H9 (cell line): ENCODE measurements around the gene ARL14EP. TPM values are rescaled to one million over a fixed set of nuclear protein-coding genes. Genes with fewer than 3 reads are reported as not detected.

Experiments used
- DNase-seq: peaks from one replicate; pipeline ENCODE4 v3.0.0-alpha.2; 2017
- H2AFZ ChIP-seq: one replicate; pipeline ENCODE4 v1.6.1; 2013; ENCODE audit warnings: mild to moderate bottlenecking, low read length, control low read depth, moderate library complexity
- H2AK5ac ChIP-seq: 2 replicates; pipeline ENCODE4 v1.6.1; 2013; ENCODE audit warnings: low read length, control low read depth, mixed read lengths; ENCODE audit not compliant: insufficient read length
- H2BK120ac ChIP-seq: one replicate; pipeline ENCODE4 v1.6.1; 2013; ENCODE audit warnings: low read depth, mild to moderate bottlenecking, low read length, control low read depth, inconsistent platforms; ENCODE audit not compliant: poor library complexity, severe bottlenecking
- H2BK12ac ChIP-seq: 2 replicates; pipeline ENCODE4 v1.6.1; 2013; ENCODE audit warnings: low read length, control low read depth, mixed read lengths, low read depth; ENCODE audit not compliant: insufficient read length
- H2BK15ac ChIP-seq: 2 replicates; pipeline ENCODE4 v1.6.1; 2013; ENCODE audit warnings: low read depth, low read length, control low read depth
- H2BK20ac ChIP-seq: one replicate; pipeline ENCODE4 v1.6.1; 2013; ENCODE audit warnings: low read depth, mild to moderate bottlenecking, low read length, control low read depth, inconsistent platforms; ENCODE audit not compliant: poor library complexity, severe bottlenecking
- H2BK5ac ChIP-seq: 2 replicates; pipeline ENCODE4 v1.6.1; 2013; ENCODE audit warnings: low read length, control low read depth, mixed read lengths; ENCODE audit not compliant: insufficient read length
- H3K14ac ChIP-seq: 2 replicates; pipeline ENCODE4 v1.6.1; 2013; ENCODE audit warnings: low read length, control low read depth; ENCODE audit not compliant: insufficient read depth
- H3K18ac ChIP-seq: 2 replicates; pipeline ENCODE4 v1.6.1; 2013; ENCODE audit warnings: low read depth, mild to moderate bottlenecking, mixed read lengths, low read length, control low read depth; ENCODE audit not compliant: insufficient read length
- H3K23ac ChIP-seq: 2 replicates; pipeline ENCODE4 v1.6.1; 2013; ENCODE audit warnings: low read length, control low read depth, mixed read lengths, low read depth; ENCODE audit not compliant: insufficient read length
- H3K23me2 ChIP-seq: 2 replicates; pipeline ENCODE4 v1.6.1; 2013; ENCODE audit warnings: low read depth, mild to moderate bottlenecking, mixed read lengths, low read length, control low read depth; ENCODE audit not compliant: insufficient read length, poor library complexity, severe bottlenecking
- H3K27ac ChIP-seq: 2 replicates; pipeline ENCODE4 v1.5.1; 2013; ENCODE audit warnings: low read length, control low read depth, mixed read lengths, low read depth; ENCODE audit not compliant: insufficient read length
- H3K27me3 ChIP-seq: 2 replicates; pipeline ENCODE4 v1.6.1; 2013; ENCODE audit warnings: low read length, control low read depth, inconsistent platforms; ENCODE audit not compliant: insufficient read depth
- H3K4ac ChIP-seq: 2 replicates; pipeline ENCODE4 v1.6.1; 2013; ENCODE audit warnings: low read depth, mild to moderate bottlenecking, control low read depth, inconsistent platforms, low read length, moderate library complexity
- H3K4me1 ChIP-seq: 2 replicates; pipeline ENCODE4 v1.6.1; 2013; ENCODE audit warnings: low read length, control low read depth, inconsistent platforms; ENCODE audit not compliant: insufficient read depth
- H3K4me2 ChIP-seq: 2 replicates; pipeline ENCODE4 v1.6.1; 2013; ENCODE audit warnings: low read length, control low read depth, mixed read lengths; ENCODE audit not compliant: insufficient read length, insufficient read depth
- H3K56ac ChIP-seq: 2 replicates; pipeline ENCODE4 v1.6.1; 2013; ENCODE audit warnings: low read depth, mild to moderate bottlenecking, mixed read lengths, low read length, control low read depth; ENCODE audit not compliant: insufficient read length
- H3K79me1 ChIP-seq: 2 replicates; pipeline ENCODE4 v1.6.1; 2013; ENCODE audit warnings: low read depth, mild to moderate bottlenecking, moderate library complexity, low read length, control low read depth, inconsistent platforms; ENCODE audit not compliant: insufficient read depth, poor library complexity, severe bottlenecking
- H3K79me2 ChIP-seq: 2 replicates; pipeline ENCODE4 v1.6.1; 2013; ENCODE audit warnings: low read length, control low read depth, inconsistent platforms; ENCODE audit not compliant: insufficient read depth
- H3K9ac ChIP-seq: 2 replicates; pipeline ENCODE4 v1.6.1; 2013; ENCODE audit warnings: low read length, control low read depth, mixed read lengths; ENCODE audit not compliant: insufficient read length; ENCODE audit errors: extremely low read depth
- H3K9me3 ChIP-seq: one replicate; pipeline ENCODE4 v1.6.1; 2013; ENCODE audit warnings: low read depth, low read length, inconsistent platforms; ENCODE audit not compliant: control insufficient read depth
- H3T11ph ChIP-seq: one replicate; pipeline ENCODE4 v1.6.1; 2013; ENCODE audit warnings: mild to moderate bottlenecking, low read length, control low read depth, inconsistent platforms
- H4K20me1 ChIP-seq: one replicate; pipeline ENCODE4 v1.6.1; 2013; ENCODE audit not compliant: control insufficient read depth, insufficient read length, insufficient read depth
- H4K5ac ChIP-seq: 2 replicates; pipeline ENCODE4 v1.6.1; 2013; ENCODE audit warnings: low read depth, mild to moderate bottlenecking, mixed read lengths, low read length, control low read depth; ENCODE audit not compliant: insufficient read length
- H4K8ac ChIP-seq: replicated peaks from 2 replicates; pipeline ENCODE4 v1.6.1; 2013; ENCODE audit warnings: low read length, control low read depth, mixed read lengths, low read depth; ENCODE audit not compliant: insufficient read length
- H4K91ac ChIP-seq: 2 replicates; pipeline ENCODE4 v1.6.1; 2013; ENCODE audit warnings: low read depth, mild to moderate bottlenecking, moderate library complexity, mixed read lengths, low read length, control low read depth; ENCODE audit not compliant: insufficient read length
- H3K27ac Mint-ChIP-seq, 3 experiments: 2 replicates in 2 of 3; 3 replicates in 1 of 3; pipeline ENCODE4 v1.8.0; 2020 to 2021; ENCODE audit warnings: mixed read lengths in 3 of 3, mild to moderate bottlenecking in 1 of 3, moderate library complexity in 1 of 3
- H3K27me3 Mint-ChIP-seq: 2 replicates; pipeline ENCODE4 v1.8.0; 2021; ENCODE audit warnings: low read depth, mild to moderate bottlenecking, moderate library complexity, mixed read lengths
- H3K36me3 Mint-ChIP-seq, 3 experiments: 2 replicates in 2 of 3; 3 replicates in 1 of 3; pipeline ENCODE4 v1.8.0; 2020 to 2021; ENCODE audit warnings: low read depth in 3 of 3, mixed read lengths in 3 of 3; ENCODE audit not compliant: insufficient read depth in 1 of 3
- H3K4me1 Mint-ChIP-seq, 2 experiments: 2 replicates each; pipeline ENCODE4 v1.8.0; 2020; ENCODE audit warnings: mixed read lengths in 2 of 2
- H3K4me3 Mint-ChIP-seq, 2 experiments: 2 replicates in 1 of 2; 3 replicates in 1 of 2; pipeline ENCODE4 v1.8.0; 2020 to 2021; ENCODE audit warnings: mild to moderate bottlenecking in 2 of 2, mixed read lengths in 2 of 2, moderate library complexity in 1 of 2
- H3K9me3 Mint-ChIP-seq, 2 experiments: 2 replicates in 1 of 2; 3 replicates in 1 of 2; pipeline ENCODE4 v1.8.0; 2020; ENCODE audit warnings: mild to moderate bottlenecking in 2 of 2, mixed read lengths in 2 of 2, moderate library complexity in 1 of 2
- WGBS: extraction: QIAGEN DNeasy Blood & Tissue Kit; methylation state at CpG from one replicate; pipeline ENCODE4 v1.1.7; 2013; ENCODE audit warnings: missing lambda C conversion rate, low lambda C conversion rate, mixed read lengths; ENCODE audit not compliant: insufficient read length; ENCODE audit errors: extremely low coverage; 5-methylcytosine and 5-hydroxymethylcytosine counted together
- total RNA-seq: library from RNA; stranded (reverse); gene quantifications from 2 replicates; pipeline ENCODE4 v1.2.1, GENCODE V29; 2021
- TF ChIP-seq, protein P1 (sequence below): fragments of 200-600 bp; sonication (generic); conservative IDR thresholded peaks from 3 replicates; pipeline ENCODE4 v1.8.0; 2021; ENCODE audit warnings: antibody characterized with exemption, mild to moderate bottlenecking

ARL14EP gene
- total RNA-seq, 1 experiment from 2014 or later: 20.9 TPM

DNA sequence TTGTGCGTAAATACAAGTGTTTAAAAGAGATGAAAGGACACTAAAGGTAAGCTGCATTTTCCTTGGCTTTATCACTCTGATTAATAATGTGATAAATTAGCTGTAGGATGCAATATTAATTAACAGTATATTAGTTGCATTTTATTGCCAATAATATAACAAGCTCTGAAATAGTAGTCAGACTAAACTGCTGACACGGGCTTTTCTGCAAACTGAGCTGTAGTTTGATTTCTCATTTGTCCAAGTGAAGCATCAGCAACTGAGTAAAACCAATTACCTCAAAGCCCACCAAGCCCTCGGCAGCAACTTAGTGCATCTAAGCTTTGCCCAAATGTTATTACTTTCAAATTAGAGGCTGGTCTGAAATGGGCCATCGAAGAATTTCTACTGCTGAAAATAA, 33.5 kb downstream of the ARL14EP start:
- H3K27ac ChIP-seq: no peak overlapping the region
- H3K27ac Mint-ChIP-seq: no peak overlapping the region
- H3K4me3 Mint-ChIP-seq: no peak overlapping the region
- peaks cover 5% of the 10 kb centered on the region in 2 experiments for H3K4me1 Mint-ChIP-seq
- no peaks in the 10 kb centered on the region for H3K9me3 Mint-ChIP-seq
- no peak overlapping the region for H2AK5ac ChIP-seq
- no peaks in the 10 kb centered on the region for H3K27me3 ChIP-seq
- H3K79me2 ChIP-seq: no peaks in the 10 kb centered on the region
- no CpG with 5 or more reads among the region's 4 CpGs for WGBS
- H2BK12ac ChIP-seq: no peak overlapping the region
- H3K79me1 ChIP-seq: no peaks in the 10 kb centered on the region
- H3K9me3 ChIP-seq: no peaks in the 10 kb centered on the region
- H3K23ac ChIP-seq: no peak overlapping the region
- H3K56ac ChIP-seq: no peak overlapping the region
- peaks cover 3% of the 10 kb centered on the region; the same call in 1 of the 2 replicates for H3K27me3 Mint-ChIP-seq
- H4K20me1 ChIP-seq: no peaks in the 10 kb centered on the region
- no peak for DNase-seq
- no peak overlapping the region for H2BK20ac ChIP-seq
- H3K4me2 ChIP-seq: no peak overlapping the region
- H3K4ac ChIP-seq: no peak overlapping the region
- H3K18ac ChIP-seq: no peak overlapping the region
- H3K9ac ChIP-seq: no peak overlapping the region
- no peak overlapping the region for H3T11ph ChIP-seq
- no peaks in the 10 kb centered on the region for H3K23me2 ChIP-seq
- H4K8ac ChIP-seq: no peak overlapping the region
- H2BK5ac ChIP-seq: no peak overlapping the region
- H4K91ac ChIP-seq: no peak overlapping the region
- H3K14ac ChIP-seq: no peak overlapping the region
- 0 out of 7 replicates have a peak, but pooled peaks cover 0 to 4% (median 0%) of the 10 kb centered on the region in 3 experiments for H3K36me3 Mint-ChIP-seq
- TF ChIP-seq, protein P1, sequence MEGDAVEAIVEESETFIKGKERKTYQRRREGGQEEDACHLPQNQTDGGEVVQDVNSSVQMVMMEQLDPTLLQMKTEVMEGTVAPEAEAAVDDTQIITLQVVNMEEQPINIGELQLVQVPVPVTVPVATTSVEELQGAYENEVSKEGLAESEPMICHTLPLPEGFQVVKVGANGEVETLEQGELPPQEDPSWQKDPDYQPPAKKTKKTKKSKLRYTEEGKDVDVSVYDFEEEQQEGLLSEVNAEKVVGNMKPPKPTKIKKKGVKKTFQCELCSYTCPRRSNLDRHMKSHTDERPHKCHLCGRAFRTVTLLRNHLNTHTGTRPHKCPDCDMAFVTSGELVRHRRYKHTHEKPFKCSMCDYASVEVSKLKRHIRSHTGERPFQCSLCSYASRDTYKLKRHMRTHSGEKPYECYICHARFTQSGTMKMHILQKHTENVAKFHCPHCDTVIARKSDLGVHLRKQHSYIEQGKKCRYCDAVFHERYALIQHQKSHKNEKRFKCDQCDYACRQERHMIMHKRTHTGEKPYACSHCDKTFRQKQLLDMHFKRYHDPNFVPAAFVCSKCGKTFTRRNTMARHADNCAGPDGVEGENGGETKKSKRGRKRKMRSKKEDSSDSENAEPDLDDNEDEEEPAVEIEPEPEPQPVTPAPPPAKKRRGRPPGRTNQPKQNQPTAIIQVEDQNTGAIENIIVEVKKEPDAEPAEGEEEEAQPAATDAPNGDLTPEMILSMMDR: no peak
- H2BK15ac ChIP-seq: no peak overlapping the region
- H3K4me1 ChIP-seq: no peaks in the 10 kb centered on the region
- H2BK120ac ChIP-seq: no peak overlapping the region
- H4K5ac ChIP-seq: no peak overlapping the region
- H2AFZ ChIP-seq: no peak overlapping the region
